Naive thymus-derived CD4-positive, alpha-beta T cell (primary cell): ENCODE data around the gene PNISR. TPM values are rescaled to one million over a fixed set of nuclear protein-coding genes. Genes with fewer than 3 reads are reported as not detected.
A peak's percentile ranks its signal among the peaks of the same experiment; 100 is the strongest.

Source experiments
- ATAC-seq: fragments of 150-1000 bp; cut with Tn5 transposase; 2 replicates; pipeline ENCODE4 v1.10.0; 2021; ENCODE audit warnings: mild to moderate bottlenecking, moderate library complexity
- CTCF ChIA-PET: fragments of 350-600 bp; sonication (Branson Sonifier 250); formaldehyde crosslinking; loops from one replicate; lab custom pipeline; 2021; ENCODE audit warnings: antibody characterized with exemption; lab: Charles Lee
- POLR2A ChIA-PET: fragments of 350-600 bp; sonication (Branson Sonifier 250); formaldehyde crosslinking; loops from one replicate; lab custom pipeline; 2021; ENCODE audit warnings: antibody characterized with exemption, inconsistent platforms; lab: Charles Lee
- DNase-seq, 9 donors: peaks; one replicate each; pipeline versions ENCODE4 v3.0.0 to v3.0.0-alpha.2; 2020 to 2022; ENCODE audit warnings: mixed read lengths in 1 of 9
- H3K27ac ChIP-seq: one replicate; pipeline ENCODE4 v1.7.0; 2013; ENCODE audit warnings: mild to moderate bottlenecking, low read depth, low read length, moderate library complexity
- H3K27me3 ChIP-seq, 2 donors: one replicate each; pipeline ENCODE4 v1.7.0; 2013; ENCODE audit warnings: low read length in 2 of 2, mild to moderate bottlenecking in 2 of 2, moderate library complexity in 2 of 2; ENCODE audit not compliant: control insufficient read depth in 2 of 2, insufficient read depth in 2 of 2
- H3K36me3 ChIP-seq, 3 experiments: 1 replicate in 2 of 3; 2 replicates in 1 of 3; pipeline ENCODE4 v1.7.0; 2013; ENCODE audit warnings: low read length in 3 of 3, mild to moderate bottlenecking in 3 of 3, moderate library complexity in 1 of 3; ENCODE audit not compliant: insufficient read depth in 3 of 3, control insufficient read depth in 2 of 3
- H3K4me1 ChIP-seq, 2 donors: one replicate each; pipeline ENCODE4 v1.7.0; 2013; ENCODE audit warnings: low read length in 2 of 2, mild to moderate bottlenecking in 2 of 2, moderate library complexity in 1 of 2; ENCODE audit not compliant: control insufficient read depth in 2 of 2, insufficient read depth in 2 of 2
- H3K4me3 ChIP-seq: 2 replicates; pipeline ENCODE4 v1.7.0; 2013; ENCODE audit warnings: mild to moderate bottlenecking, low read length
- H3K9me3 ChIP-seq, 3 experiments: 1 replicate in 2 of 3; 2 replicates in 1 of 3; pipeline ENCODE4 v1.7.0; 2013; ENCODE audit warnings: low read length in 3 of 3; ENCODE audit not compliant: control insufficient read depth in 2 of 3
- H3K27ac Mint-ChIP-seq, 9 donors: one replicate each; pipeline ENCODE4 v1.8.0; 2020 to 2022; ENCODE audit warnings: mixed read lengths in 9 of 9, mild to moderate bottlenecking in 8 of 9, moderate library complexity in 5 of 9, inconsistent platforms in 2 of 9
- H3K27me3 Mint-ChIP-seq, 5 donors: one replicate each; pipeline ENCODE4 v1.8.0; 2021 to 2022; ENCODE audit warnings: mixed read lengths in 5 of 5, mild to moderate bottlenecking in 1 of 5
- H3K36me3 Mint-ChIP-seq, 5 donors: one replicate each; pipeline ENCODE4 v1.8.0; 2020 to 2022; ENCODE audit warnings: mixed read lengths in 5 of 5, mild to moderate bottlenecking in 3 of 5, inconsistent platforms in 1 of 5
- H3K4me1 Mint-ChIP-seq, 7 donors: one replicate each; pipeline ENCODE4 v1.8.0; 2020 to 2022; ENCODE audit warnings: mixed read lengths in 7 of 7, mild to moderate bottlenecking in 3 of 7, inconsistent platforms in 1 of 7
- H3K4me3 Mint-ChIP-seq, 10 donors: one replicate each; pipeline ENCODE4 v1.8.0; 2020 to 2022; ENCODE audit warnings: mild to moderate bottlenecking in 10 of 10, mixed read lengths in 10 of 10, moderate library complexity in 6 of 10, inconsistent platforms in 2 of 10
- H3K9me3 Mint-ChIP-seq, 11 donors: one replicate each; pipeline ENCODE4 v1.8.0; 2020 to 2022; ENCODE audit warnings: mixed read lengths in 11 of 11, mild to moderate bottlenecking in 4 of 11, inconsistent platforms in 1 of 11, moderate library complexity in 1 of 11
- intact Hi-C, 2 donors: fragments of 100-400 bp; cut with micrococcal nuclease; formaldehyde crosslinking; loops; one replicate each; pipeline ENCODE4 v1.15.1; 2023
- polyA plus RNA-seq, 2 donors: library from polyadenylated mRNA; unstranded; fragments of 300-500 nt; fragmentation: Illumina TruSeq; gene quantifications; one replicate each; pipeline ENCODE4 v1.2.3, GENCODE V29; 2021
- total RNA-seq, 6 experiments: library from RNA in 5 of 6; stranded (reverse) in 5 of 6; gene quantifications; 1 replicate in 5 of 6; 2 replicates in 1 of 6; pipeline ENCODE4 v1.2.3 and lab custom pipeline; 2021 to 2026

PNISR gene
- total and polyA plus RNA-seq, 7 experiments from 2014 or later = 75.2 to 423 (median 240) TPM

- ATAC-seq (peak; percentile 65), DNase-seq (peak; percentile 48 to 79 (median 57))
- H3K27me3 ChIP-seq = no peaks in the 10 kb centered on the region
- no peaks in the 10 kb centered on the region for H3K9me3 ChIP-seq
- H3K36me3 ChIP-seq = peaks cover 0 to 7% (median 0%) of the 10 kb centered on the region in 3 experiments
- intact Hi-C loops = loop anchor here (1.0 kb wide), 2 partner anchors 31 to 64 kb away; partner anchors contain the start of gene PNISR (in 2 of the 2)
- H3K27ac ChIP-seq = peak within 1 kb of the TSS; percentile 75
- H3K4me3 ChIP-seq = peak within 1 kb of the TSS; percentile 77
- no peaks in the 10 kb centered on the region for H3K27me3 Mint-ChIP-seq
- peaks cover 0 to 3% (median under 1%) of the 10 kb centered on the region in 5 donors for H3K36me3 Mint-ChIP-seq
- H3K4me3 Mint-ChIP-seq = peak within 1 kb of the TSS; percentile 89 to 97 (median 93)
- peaks cover 13 to 31% (median 21%) of the 10 kb centered on the region in 7 donors for H3K4me1 Mint-ChIP-seq
- ChIA-PET POLR2A (interaction anchor here (0.6 to 4.5 kb wide), 7 partner anchors 9 to 175 kb away, joined by 3 to 34 read pairs (median 4); partner anchors contain the start of genes CCNC and PNISR), CTCF (interaction anchor here (0.6 to 1.5 kb wide), 2 partner anchors 41 to 196 kb away, joined by 4 to 6 read pairs; no protein-coding TSS in a partner anchor)
- H3K4me1 ChIP-seq = peaks cover 0 to 3% of the 10 kb centered on the region in 2 donors
- H3K27ac Mint-ChIP-seq = peak within 1 kb of the TSS; percentile 72 to 95 (median 93)
- no peaks in the 10 kb centered on the region for H3K9me3 Mint-ChIP-seq
Observed at GRCh38 chr6:99393698-99394531, 31.2 kb downstream of the PNISR start, which contains the start of gene COQ3. Gene COQ3, minus strand, starts transcription at chr6:99394195. Its CDS starts 16 bp downstream, at chr6:99394179.

- peaks cover 0 to 5% (median 0%) of the 10 kb centered on the region in 3 experiments for H3K36me3 ChIP-seq
- CTCF ChIA-PET = interaction anchor here (1.5 kb wide), 1 partner anchor 41 kb away, joined by 4 read pairs; no protein-coding TSS in a partner anchor
- peak overlapping the region; percentile 77 for H3K4me3 ChIP-seq
- H3K27ac ChIP-seq = peak overlapping the region; percentile 75
- H3K27me3 ChIP-seq = no peaks in the 10 kb centered on the region
- Mint-ChIP-seq H3K36me3 (peaks cover 0 to 3% (median 1%) of the 10 kb centered on the region in 5 donors), H3K4me1 (peaks cover 13 to 31% (median 21%) of the 10 kb centered on the region in 7 donors), H3K27ac (peak overlapping the region in 8 of 9 donors; percentile 54 to 95 (median 92)), H3K9me3 (no peaks in the 10 kb centered on the region), H3K27me3 (no peaks in the 10 kb centered on the region), H3K4me3 (peak overlapping the region; percentile 89 to 97 (median 93))
- intact Hi-C loops = loop anchor here in 1 of 2 donors (1.0 kb wide), 1 partner anchor 63 kb away; no protein-coding TSS in a partner anchor
- ATAC-seq (no peak), DNase-seq (no peak)
- H3K4me1 ChIP-seq = peaks cover 0 to 3% of the 10 kb centered on the region in 2 donors
- POLR2A ChIA-PET = interaction anchor here (0.6 to 4.5 kb wide), 6 partner anchors 9 to 175 kb away, joined by 3 to 34 read pairs (median 4); partner anchors contain the start of genes CCNC and PNISR
- H3K9me3 ChIP-seq = no peaks in the 10 kb centered on the region
Observed at GRCh38 chr6:99393366-99393697, 31.8 kb downstream of the PNISR start.

GRCh38 chr6:99390896-99391295 is 34.2 kb downstream of the PNISR start:
- Mint-ChIP-seq H3K27ac (no peak overlapping the region), H3K4me1 (peaks cover 13 to 37% (median 21%) of the 10 kb centered on the region in 7 donors), H3K27me3 (no peaks in the 10 kb centered on the region), H3K36me3 (peaks cover 0 to 3% (median 0%) of the 10 kb centered on the region in 5 donors), H3K9me3 (no peaks in the 10 kb centered on the region), H3K4me3 (no peak overlapping the region)
- Histone ChIP-seq H3K4me3 (no peak overlapping the region), H3K36me3 (peaks cover 0 to 5% (median 0%) of the 10 kb centered on the region in 3 experiments), H3K27me3 (no peaks in the 10 kb centered on the region), H3K4me1 (peaks cover 0 to 3% of the 10 kb centered on the region in 2 donors), H3K9me3 (no peaks in the 10 kb centered on the region), H3K27ac (no peak overlapping the region)
- ChIA-PET CTCF (no interaction called here), POLR2A (no interaction called here)
- intact Hi-C loops = no loop called here
- ATAC-seq = no peak
- no peak for DNase-seq

- Mint-ChIP-seq H3K27ac (no peak overlapping the region), H3K9me3 (no peaks in the 10 kb centered on the region), H3K4me3 (no peak overlapping the region), H3K4me1 (peaks cover 0 to 12% (median 9%) of the 10 kb centered on the region in 7 donors), H3K27me3 (no peaks in the 10 kb centered on the region), H3K36me3 (peaks cover 0 to 13% (median 7%) of the 10 kb centered on the region in 5 donors)
- Histone ChIP-seq H3K9me3 (no peaks in the 10 kb centered on the region), H3K4me3 (no peak overlapping the region), H3K27ac (no peak overlapping the region), H3K36me3 (no peaks in the 10 kb centered on the region), H3K4me1 (no peaks in the 10 kb centered on the region), H3K27me3 (no peaks in the 10 kb centered on the region)
- intact Hi-C loops = no loop called here
- DNase-seq (no peak), ATAC-seq (no peak)
- ChIA-PET CTCF (no interaction called here), POLR2A (no interaction called here)
Observed at GRCh38 chr6:99384507-99384906, 40.6 kb downstream of the PNISR start.

GRCh38 chr6:99378636-99379035 is 46.5 kb downstream of the PNISR start:
- peaks cover 0 to 14% (median 10%) of the 10 kb centered on the region in 5 donors for H3K36me3 Mint-ChIP-seq
- H3K9me3 Mint-ChIP-seq = no peaks in the 10 kb centered on the region
- no peak overlapping the region for H3K4me3 Mint-ChIP-seq
- no peaks in the 10 kb centered on the region for H3K27me3 ChIP-seq
- no peak overlapping the region for H3K27ac ChIP-seq
- no peak overlapping the region for H3K4me3 ChIP-seq
- H3K4me1 Mint-ChIP-seq = no peaks in the 10 kb centered on the region
- H3K4me1 ChIP-seq = no peaks in the 10 kb centered on the region
- intact Hi-C loops = no loop called here
- H3K27me3 Mint-ChIP-seq = no peaks in the 10 kb centered on the region
- H3K9me3 ChIP-seq = no peaks in the 10 kb centered on the region
- ATAC-seq = no peak
- no peak overlapping the region for H3K27ac Mint-ChIP-seq
- CTCF ChIA-PET = no interaction called here
- POLR2A ChIA-PET = interaction anchor here (1.1 kb wide), 1 partner anchor 15 kb away, joined by 4 read pairs; the partner anchor contains the start of gene COQ3
- H3K36me3 ChIP-seq = no peaks in the 10 kb centered on the region
- DNase-seq = no peak

GRCh38 chr6:99369533-99369932 is 55.6 kb downstream of the PNISR start:
- Mint-ChIP-seq H3K9me3 (no peaks in the 10 kb centered on the region), H3K4me1 (no peaks in the 10 kb centered on the region), H3K4me3 (no peak overlapping the region), H3K27me3 (no peaks in the 10 kb centered on the region), H3K27ac (no peak overlapping the region), H3K36me3 (peaks cover 0 to 20% (median 0%) of the 10 kb centered on the region in 5 donors)
- ChIA-PET POLR2A (no interaction called here), CTCF (no interaction called here)
- intact Hi-C loops = no loop called here
- DNase-seq = no peak
- Histone ChIP-seq H3K36me3 (no peaks in the 10 kb centered on the region), H3K27ac (no peak overlapping the region), H3K27me3 (no peaks in the 10 kb centered on the region), H3K4me1 (no peaks in the 10 kb centered on the region), H3K4me3 (no peak overlapping the region), H3K9me3 (no peaks in the 10 kb centered on the region)
- ATAC-seq = no peak
